Activated naive CD8-positive, alpha-beta T cell treated with anti-CD3 and anti-CD28 coated beads, Interleukin-2, amount 50 U/mL, for 24 hours (primary cell): Measurements from ENCODE around the gene KIF20B.
A peak's percentile ranks its signal among the peaks of the same experiment; 100 is the strongest.

Experiments
- ATAC-seq: fragments of 150-1000 bp; cut with Tn5 transposase; one replicate; pipeline ENCODE4 v1.10.0; 2021
- DNase-seq: peaks from one replicate; pipeline ENCODE4 v3.0.0; 2021
- H3K27ac Mint-ChIP-seq: one replicate; pipeline ENCODE4 v1.8.0; 2021; ENCODE audit warnings: mild to moderate bottlenecking, mixed read lengths
- H3K27me3 Mint-ChIP-seq: one replicate; pipeline ENCODE4 v1.8.0; 2021; ENCODE audit warnings: mixed read lengths
- H3K36me3 Mint-ChIP-seq: one replicate; pipeline ENCODE4 v1.8.0; 2021; ENCODE audit warnings: low read depth, mixed read lengths
- H3K4me1 Mint-ChIP-seq: one replicate; pipeline ENCODE4 v1.8.0; 2021; ENCODE audit warnings: mixed read lengths
- H3K4me3 Mint-ChIP-seq: one replicate; pipeline ENCODE4 v1.8.0; 2021; ENCODE audit warnings: mild to moderate bottlenecking, moderate library complexity, mixed read lengths
- H3K9me3 Mint-ChIP-seq: one replicate; pipeline ENCODE4 v1.8.0; 2021; ENCODE audit warnings: mixed read lengths

KIF20B gene

DNA sequence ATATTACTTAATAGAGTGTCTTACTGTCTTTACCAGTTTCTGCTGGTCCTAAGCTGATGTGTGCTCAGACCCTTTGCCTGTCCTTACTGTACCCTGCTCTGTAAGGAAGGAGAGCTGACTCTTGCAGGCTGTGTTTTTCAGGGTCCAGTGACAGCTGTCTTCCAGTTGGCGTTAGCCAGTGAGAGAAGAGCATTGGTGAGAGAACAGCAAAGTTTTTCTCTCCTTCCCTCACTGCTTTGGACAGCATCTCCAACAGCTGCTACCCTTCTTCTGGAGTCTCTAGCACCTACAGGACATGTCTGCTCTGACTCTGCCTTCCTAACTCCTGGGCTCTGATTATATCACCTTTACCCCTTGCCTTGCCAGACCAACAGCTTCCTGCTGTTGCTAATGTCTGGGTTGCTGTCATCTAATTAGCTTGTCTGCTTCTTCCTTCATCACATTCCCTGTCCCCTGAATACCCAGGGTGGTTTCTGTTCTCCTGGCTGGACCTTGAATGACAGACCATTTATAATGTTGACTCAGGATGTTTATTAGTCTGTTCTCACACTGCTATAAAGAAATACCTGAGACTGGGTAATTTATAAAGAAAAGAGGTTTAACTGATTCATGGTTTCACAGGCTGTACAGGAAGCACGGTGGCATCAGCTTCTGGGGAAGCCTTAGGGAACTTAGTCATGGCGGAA is 32.9 kb upstream of the KIF20B start:
- DNase-seq, result no peak

DNA sequence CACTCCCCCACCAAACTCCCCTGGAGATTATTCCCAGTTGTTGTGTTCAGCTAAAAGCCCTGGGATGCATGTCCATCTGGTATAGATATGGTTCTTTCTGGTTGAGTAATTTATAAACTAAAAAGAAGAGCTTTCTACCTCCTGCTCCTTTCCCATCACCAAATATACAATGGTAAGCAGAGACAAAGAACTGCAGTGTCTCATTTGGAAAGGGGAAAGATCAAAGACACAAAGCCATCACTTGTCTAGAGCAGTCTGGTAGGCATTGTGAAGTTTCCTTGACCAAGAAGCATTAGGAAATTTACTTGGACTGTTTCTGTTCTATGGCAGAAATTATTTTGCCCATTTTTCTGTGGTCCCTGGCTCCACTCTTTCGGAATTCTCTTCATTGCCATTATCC is 31.4 kb upstream of the KIF20B start:
- no peaks in the 10 kb centered on the region for H3K9me3 Mint-ChIP-seq
- ATAC-seq, result no peak
- H3K4me3 Mint-ChIP-seq, result no peak overlapping the region

More for the DNA sequence above, 32.9 kb upstream of the KIF20B start:
- ATAC-seq, result no peak
- Mint-ChIP-seq H3K36me3 (no peaks in the 10 kb centered on the region), H3K9me3 (no peaks in the 10 kb centered on the region), H3K27ac (no peak overlapping the region), H3K27me3 (no peaks in the 10 kb centered on the region), H3K4me1 (no peaks in the 10 kb centered on the region), H3K4me3 (no peak overlapping the region)

DNA sequence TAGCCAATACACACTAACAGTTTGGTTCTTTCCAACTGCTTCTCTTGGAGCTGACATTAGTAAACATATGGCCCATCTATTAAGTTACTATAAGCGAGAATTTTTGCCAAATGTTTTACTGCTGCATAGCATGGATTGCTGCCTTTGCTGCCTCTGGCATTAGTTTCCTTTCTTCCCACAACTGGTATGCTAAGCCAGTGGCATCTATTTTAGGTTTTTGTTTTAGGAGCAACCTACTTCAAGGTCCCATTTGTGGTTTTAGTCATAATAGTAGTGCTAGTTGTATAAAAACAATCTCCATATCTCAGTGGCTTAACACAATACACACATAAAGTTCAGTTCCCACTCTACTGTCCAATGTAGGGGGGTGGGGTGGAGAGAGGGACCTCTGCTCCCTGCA is 30.5 kb upstream of the KIF20B start:
- H3K4me3 Mint-ChIP-seq, result no peak overlapping the region
- no peak for ATAC-seq
- peaks cover 2% of the 10 kb centered on the region for H3K27me3 Mint-ChIP-seq
- H3K27ac Mint-ChIP-seq, result no peak overlapping the region
- no peaks in the 10 kb centered on the region for H3K9me3 Mint-ChIP-seq
- no peaks in the 10 kb centered on the region for H3K4me1 Mint-ChIP-seq
- DNase-seq, result no peak
- H3K36me3 Mint-ChIP-seq, result no peaks in the 10 kb centered on the region

More for the DNA sequence above, 31.4 kb upstream of the KIF20B start:
- Mint-ChIP-seq H3K27ac (no peak overlapping the region), H3K4me1 (no peaks in the 10 kb centered on the region), H3K36me3 (no peaks in the 10 kb centered on the region), H3K27me3 (no peaks in the 10 kb centered on the region)
- no peak for DNase-seq

DNA sequence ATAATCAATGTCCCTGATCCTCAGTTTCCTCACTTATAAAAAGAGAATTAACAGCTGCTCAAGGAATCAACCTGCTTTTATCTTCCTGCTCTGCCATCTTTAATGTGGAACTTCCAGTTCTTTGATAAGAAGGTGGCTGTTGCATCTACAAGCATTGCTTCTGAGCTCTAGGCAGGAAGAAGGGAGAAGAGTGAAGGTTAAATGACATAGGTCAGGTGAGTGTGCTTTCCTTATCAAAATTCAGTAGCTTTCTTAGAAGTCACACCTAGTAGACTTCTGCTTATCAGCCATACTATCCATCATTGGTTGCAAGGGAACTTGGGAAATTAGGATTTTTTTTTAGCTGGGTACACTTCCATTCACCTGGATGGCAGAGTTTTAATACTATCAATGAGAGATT is 24.0 kb upstream of the KIF20B start:
- no peak for DNase-seq
- peaks cover 11% of the 10 kb centered on the region for H3K27me3 Mint-ChIP-seq
- no peaks in the 10 kb centered on the region for H3K36me3 Mint-ChIP-seq
- H3K27ac Mint-ChIP-seq, result no peak overlapping the region
- H3K4me3 Mint-ChIP-seq, result no peak overlapping the region
- H3K9me3 Mint-ChIP-seq, result no peaks in the 10 kb centered on the region
- no peak for ATAC-seq
- no peaks in the 10 kb centered on the region for H3K4me1 Mint-ChIP-seq

DNA sequence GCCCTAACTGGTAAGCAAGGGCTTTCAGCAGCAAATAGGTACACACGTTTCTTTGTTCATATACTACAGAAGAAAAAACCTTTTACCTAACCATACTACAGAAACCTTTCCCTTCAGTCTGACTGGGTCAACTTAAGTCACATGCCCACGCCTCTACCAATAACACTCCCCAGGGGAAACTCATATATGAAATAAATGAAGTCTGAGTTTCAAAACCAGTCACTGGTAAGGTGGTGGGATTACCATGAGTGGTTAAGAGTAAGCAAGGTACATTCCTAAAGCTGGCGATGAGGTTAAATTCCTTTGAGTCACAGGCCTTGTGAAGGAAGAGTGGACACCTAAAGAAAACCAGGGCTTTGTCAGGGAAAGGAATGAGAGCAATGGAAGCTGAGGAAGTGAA is 21.4 kb upstream of the KIF20B start:
- ATAC-seq (peak; percentile 36), DNase-seq (no peak)
- Mint-ChIP-seq H3K4me3 (no peak overlapping the region), H3K27me3 (peaks cover 20% of the 10 kb centered on the region), H3K27ac (no peak overlapping the region), H3K4me1 (no peaks in the 10 kb centered on the region), H3K36me3 (no peaks in the 10 kb centered on the region), H3K9me3 (no peaks in the 10 kb centered on the region)

DNA sequence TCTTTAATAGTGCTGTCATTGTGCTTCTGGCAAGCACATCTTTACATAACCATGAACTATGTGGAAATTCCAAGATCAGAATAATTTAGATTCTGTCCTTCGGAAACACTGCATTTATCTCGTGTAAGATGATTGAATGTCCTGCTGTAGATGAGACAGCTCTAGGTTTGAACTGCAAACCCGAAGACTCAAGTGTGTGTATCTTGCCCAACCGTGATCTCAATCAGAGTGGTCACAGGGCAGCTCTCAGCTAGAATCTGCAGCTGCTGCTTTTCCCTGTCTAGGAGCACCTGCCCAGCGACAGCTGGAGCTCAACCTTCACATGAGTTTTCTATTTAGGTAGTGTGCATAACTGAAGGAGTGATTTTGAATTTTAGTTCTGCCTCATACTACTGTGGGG is 17.5 kb upstream of the KIF20B start:
- Mint-ChIP-seq H3K4me3 (no peak overlapping the region), H3K4me1 (no peaks in the 10 kb centered on the region), H3K36me3 (no peaks in the 10 kb centered on the region), H3K9me3 (no peaks in the 10 kb centered on the region), H3K27me3 (peaks cover 24% of the 10 kb centered on the region), H3K27ac (no peak overlapping the region)
- no peak for ATAC-seq
- no peak for DNase-seq

DNA sequence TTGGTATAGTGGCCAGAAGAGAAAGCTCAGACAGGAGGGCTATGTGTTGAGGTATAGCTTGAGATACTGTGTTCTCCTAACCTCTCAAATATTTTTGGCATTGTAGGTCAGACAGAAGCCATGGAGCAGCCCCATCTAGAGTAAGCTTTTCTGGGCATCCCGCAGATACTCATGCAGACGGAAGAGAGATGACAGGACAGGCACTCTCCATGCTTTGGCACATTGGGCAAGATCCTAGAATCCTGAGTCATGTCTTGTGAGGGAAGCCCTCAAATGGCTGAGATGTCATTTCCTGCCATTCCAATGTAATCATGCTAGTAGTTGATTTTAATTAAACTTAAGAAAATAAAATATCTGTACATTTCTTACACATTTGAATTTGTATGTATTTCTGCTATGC is 16.8 kb upstream of the KIF20B start:
- Mint-ChIP-seq H3K36me3 (no peaks in the 10 kb centered on the region), H3K27me3 (peaks cover 24% of the 10 kb centered on the region), H3K4me1 (no peaks in the 10 kb centered on the region), H3K9me3 (no peaks in the 10 kb centered on the region), H3K4me3 (no peak overlapping the region), H3K27ac (no peak overlapping the region)
- ATAC-seq, result no peak
- no peak for DNase-seq

DNA sequence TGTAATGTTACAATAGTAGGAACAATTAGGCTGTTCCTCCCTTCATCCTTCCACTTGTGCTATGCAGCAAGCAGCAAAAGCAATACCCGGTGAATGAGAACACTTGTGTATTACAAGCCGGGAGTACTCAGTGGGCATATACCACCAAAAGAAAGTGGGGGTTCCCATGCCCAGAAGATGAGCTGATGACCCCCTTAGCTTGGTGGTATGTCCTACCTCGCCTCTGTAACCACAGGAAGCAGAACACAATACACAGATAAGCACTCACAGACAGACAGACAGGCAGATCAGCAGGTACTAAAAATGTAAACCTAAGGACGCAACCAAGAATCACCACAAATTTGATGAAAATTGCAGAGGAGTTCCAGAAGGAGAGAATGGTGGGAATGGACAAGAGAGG is 15.5 kb upstream of the KIF20B start:
- H3K36me3 Mint-ChIP-seq, result no peaks in the 10 kb centered on the region
- no peaks in the 10 kb centered on the region for H3K4me1 Mint-ChIP-seq
- ATAC-seq, result no peak
- no peaks in the 10 kb centered on the region for H3K9me3 Mint-ChIP-seq
- H3K27ac Mint-ChIP-seq, result no peak overlapping the region
- peaks cover 18% of the 10 kb centered on the region for H3K27me3 Mint-ChIP-seq
- no peak for DNase-seq
- H3K4me3 Mint-ChIP-seq, result no peak overlapping the region

DNA sequence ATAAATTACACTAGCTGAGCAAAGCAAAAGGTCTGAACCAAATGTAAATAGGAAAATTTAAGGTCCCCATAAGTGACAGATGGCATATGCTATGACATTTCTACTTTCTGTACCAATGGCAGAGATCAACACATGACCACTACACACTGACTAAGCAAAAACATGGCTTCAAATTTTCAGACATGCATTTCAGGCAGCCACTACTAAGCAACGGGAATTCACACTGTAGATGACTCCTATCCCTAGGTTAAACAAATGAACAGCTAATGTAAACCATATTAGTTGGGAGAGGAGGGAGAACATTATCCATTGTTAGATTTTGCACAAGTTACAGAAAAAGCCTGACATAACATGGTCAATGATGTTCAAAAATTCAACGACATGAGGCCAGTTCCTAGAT is 11.4 kb upstream of the KIF20B start:
- H3K4me1 Mint-ChIP-seq, result no peaks in the 10 kb centered on the region

DNA sequence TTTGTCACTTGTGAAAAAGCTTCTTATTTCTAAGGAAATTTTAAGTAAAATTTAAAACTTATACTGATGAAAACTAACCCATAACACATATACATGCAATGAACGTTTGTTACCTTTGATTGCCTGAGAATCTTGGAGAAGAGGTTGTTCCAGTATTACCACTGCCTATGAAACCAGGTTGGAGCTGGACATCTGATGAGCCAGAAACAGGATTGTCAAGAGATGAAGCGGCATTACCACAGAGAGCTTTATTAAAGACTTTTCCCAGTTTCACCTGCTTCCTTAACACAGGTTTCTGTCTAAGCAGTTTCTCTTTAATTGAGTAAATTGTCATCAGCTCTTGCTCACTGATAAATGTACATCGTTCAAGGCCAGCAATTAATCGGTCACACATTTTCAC is 9.0 kb upstream of the KIF20B start:
- no peaks in the 10 kb centered on the region for H3K9me3 Mint-ChIP-seq
- DNase-seq, result no peak

More for the DNA sequence above, 11.4 kb upstream of the KIF20B start:
- no peak overlapping the region for H3K27ac Mint-ChIP-seq
- no peaks in the 10 kb centered on the region for H3K36me3 Mint-ChIP-seq
- peaks cover 9% of the 10 kb centered on the region for H3K27me3 Mint-ChIP-seq
- no peak overlapping the region for H3K4me3 Mint-ChIP-seq
- no peak for DNase-seq
- ATAC-seq, result no peak
- H3K9me3 Mint-ChIP-seq, result no peaks in the 10 kb centered on the region

DNA sequence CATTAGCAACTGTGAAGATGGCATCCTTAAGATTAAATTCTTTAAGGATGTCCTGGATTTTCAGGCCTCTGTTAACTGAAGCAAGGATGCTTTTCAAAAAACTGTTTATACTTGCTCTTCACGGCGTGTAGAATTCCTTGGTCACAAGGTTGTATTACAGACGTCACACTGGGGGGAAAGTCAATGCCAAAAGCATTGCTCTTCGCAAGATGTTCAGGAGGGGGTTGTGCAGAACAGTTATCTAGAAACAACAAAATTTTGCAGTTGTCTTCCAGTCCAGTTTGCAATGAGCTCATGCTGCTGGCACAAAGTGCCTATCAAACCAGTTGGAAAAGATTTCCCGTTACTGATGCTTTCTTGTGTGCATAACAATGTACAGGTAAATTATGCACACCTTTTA is 8.2 kb upstream of the KIF20B start:
- Mint-ChIP-seq H3K36me3 (no peaks in the 10 kb centered on the region), H3K27me3 (no peaks in the 10 kb centered on the region), H3K27ac (no peak overlapping the region), H3K4me3 (no peak overlapping the region), H3K9me3 (no peaks in the 10 kb centered on the region), H3K4me1 (no peaks in the 10 kb centered on the region)
- ATAC-seq, result no peak
- DNase-seq, result no peak

More for the DNA sequence above, 9.0 kb upstream of the KIF20B start:
- no peaks in the 10 kb centered on the region for H3K36me3 Mint-ChIP-seq
- H3K27me3 Mint-ChIP-seq, result peaks cover 3% of the 10 kb centered on the region
- no peak for ATAC-seq
- no peak overlapping the region for H3K27ac Mint-ChIP-seq
- no peak overlapping the region for H3K4me3 Mint-ChIP-seq
- H3K4me1 Mint-ChIP-seq, result no peaks in the 10 kb centered on the region

DNA sequence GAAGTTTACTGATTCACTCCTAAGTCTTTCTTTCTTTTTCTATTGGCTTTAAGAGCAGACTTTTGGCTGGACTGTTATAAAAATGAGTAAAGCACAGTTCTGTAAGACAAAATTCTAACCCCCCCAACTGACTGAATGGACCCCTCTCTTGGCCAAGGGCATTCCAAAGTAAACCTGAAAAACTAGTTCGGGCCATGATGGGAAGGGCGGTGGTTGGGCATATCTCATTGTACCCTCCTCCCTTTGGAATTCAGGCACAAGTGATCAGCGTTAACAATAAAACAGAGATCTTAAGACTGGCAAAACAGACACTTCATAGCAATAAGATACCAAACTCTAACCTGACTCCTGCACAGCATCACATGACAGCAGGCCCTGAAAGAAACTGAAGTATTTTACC is 6.1 kb upstream of the KIF20B start:
- H3K27ac Mint-ChIP-seq, result no peak overlapping the region
- H3K4me3 Mint-ChIP-seq, result no peak overlapping the region
- no peaks in the 10 kb centered on the region for H3K36me3 Mint-ChIP-seq
- DNase-seq (no peak), ATAC-seq (no peak)
- H3K27me3 Mint-ChIP-seq, result no peaks in the 10 kb centered on the region
- H3K9me3 Mint-ChIP-seq, result no peaks in the 10 kb centered on the region
- H3K4me1 Mint-ChIP-seq, result peaks cover 6% of the 10 kb centered on the region

DNA sequence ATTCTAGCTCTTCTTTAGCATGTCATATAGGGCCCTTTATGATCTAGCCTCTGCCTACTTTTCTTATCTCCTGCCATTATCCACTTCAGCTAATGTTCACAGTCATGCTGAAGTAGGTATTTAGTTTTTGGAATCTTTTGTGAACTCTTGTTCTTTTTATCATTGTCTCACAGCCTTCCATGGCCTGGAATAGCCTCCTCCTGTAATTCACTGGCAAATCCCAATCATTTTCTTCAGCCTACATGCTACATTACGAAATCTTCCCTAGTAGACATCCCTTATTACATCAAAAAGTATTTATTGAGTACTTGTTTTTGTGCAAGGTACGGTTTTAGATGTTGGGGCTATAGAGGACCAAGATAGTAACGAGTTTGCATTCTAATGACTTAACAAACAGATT is 3.4 kb upstream of the KIF20B start:
- ATAC-seq (no peak), DNase-seq (no peak)
- Mint-ChIP-seq H3K4me3 (no peak overlapping the region), H3K9me3 (no peaks in the 10 kb centered on the region), H3K36me3 (no peaks in the 10 kb centered on the region), H3K27me3 (no peaks in the 10 kb centered on the region), H3K4me1 (peaks cover 22% of the 10 kb centered on the region), H3K27ac (no peak overlapping the region)

DNA sequence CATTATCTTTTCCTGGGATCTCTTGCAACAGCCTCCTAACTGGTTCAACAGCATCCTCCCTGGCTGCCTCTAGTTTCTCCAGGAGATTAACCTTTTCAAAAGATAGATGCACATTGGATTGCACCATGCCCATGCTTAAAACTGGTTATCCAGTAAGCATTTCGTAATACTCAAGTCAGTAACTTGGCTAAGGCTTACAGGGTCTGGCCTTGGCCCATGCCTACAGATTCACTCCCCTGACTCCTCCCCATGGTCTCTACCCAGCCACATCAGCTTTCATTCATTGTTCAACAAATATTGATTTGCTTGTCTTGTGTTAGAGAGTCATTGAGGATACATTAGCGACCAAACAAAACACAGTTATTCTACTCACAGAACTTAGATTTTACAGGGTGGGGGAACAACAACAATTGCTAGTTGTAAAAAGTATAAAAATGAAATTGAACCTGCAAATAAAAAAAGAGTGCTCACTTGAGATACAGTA is 1.8 kb upstream of the KIF20B start:
- no peak for ATAC-seq
- H3K4me1 Mint-ChIP-seq, result peaks cover 27% of the 10 kb centered on the region
- no peak for DNase-seq
- peak overlapping the region; percentile 46 for H3K4me3 Mint-ChIP-seq
- peaks cover 3% of the 10 kb centered on the region for H3K36me3 Mint-ChIP-seq
- H3K27ac Mint-ChIP-seq, result peak overlapping the region; percentile 62
- H3K9me3 Mint-ChIP-seq, result no peaks in the 10 kb centered on the region
- H3K27me3 Mint-ChIP-seq, result no peaks in the 10 kb centered on the region

DNA sequence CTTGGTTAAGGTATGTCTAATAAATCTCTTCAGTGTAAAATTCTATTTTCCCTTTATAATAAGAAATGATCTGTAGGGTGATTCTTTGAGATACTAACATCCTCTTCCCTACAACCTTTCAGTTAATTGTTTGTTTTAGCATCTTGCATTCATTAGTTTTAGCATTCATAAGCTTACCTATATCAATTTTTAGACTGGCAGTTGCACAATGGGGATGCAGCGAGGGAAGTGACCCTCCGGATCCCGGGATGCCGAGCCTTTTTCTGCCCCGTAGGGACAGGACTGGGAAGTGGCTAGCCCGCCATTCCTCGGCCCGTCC is 508 bp upstream of the KIF20B start:
- no peak for ATAC-seq
- Mint-ChIP-seq H3K27ac (peak overlapping the region; percentile 97), H3K4me1 (peaks cover 40% of the 10 kb centered on the region), H3K9me3 (no peaks in the 10 kb centered on the region), H3K4me3 (peak overlapping the region; percentile 97), H3K36me3 (peaks cover 7% of the 10 kb centered on the region), H3K27me3 (no peaks in the 10 kb centered on the region)
- DNase-seq, result no peak

DNA sequence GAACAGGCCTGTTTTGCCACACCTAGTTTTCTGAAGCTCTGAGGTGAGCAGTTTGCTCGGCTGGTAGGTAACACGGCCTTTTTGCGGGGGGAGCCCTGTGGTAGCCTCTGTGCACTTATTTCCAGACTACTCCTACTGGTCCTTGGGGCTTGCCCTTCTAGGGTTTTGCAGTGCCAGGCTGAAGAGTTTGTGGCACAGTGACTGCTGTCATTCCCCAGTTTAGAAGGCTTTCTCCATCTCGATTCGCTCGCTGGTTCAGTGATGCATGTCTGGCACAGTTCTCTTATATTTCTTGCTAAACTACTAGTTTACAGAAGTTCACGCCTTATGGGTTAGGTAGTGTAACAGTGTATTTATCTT is 711 bp downstream of the KIF20B start:
- Mint-ChIP-seq H3K36me3 (peaks cover 15% of the 10 kb centered on the region), H3K27ac (peak overlapping the region; percentile 97), H3K9me3 (no peaks in the 10 kb centered on the region), H3K4me3 (peak overlapping the region; percentile 97), H3K27me3 (no peaks in the 10 kb centered on the region), H3K4me1 (peaks cover 49% of the 10 kb centered on the region)
- DNase-seq (peak; percentile 37), ATAC-seq (peak; percentile 11)
